NCI-H345 treated with DMSO at 0.1 percent for 48 hours (cell line): ENCODE measurements around the gene NPY.
"Not testable (repeated sequence)": the region's sequence is repeated elsewhere in the genome, so short reads cannot be mapped to it uniquely, and the experiment has no call there.

Experiments used
- DNase-seq: peaks from one replicate; lab custom pipeline; 2025; ENCODE audit not compliant: unreplicated experiment; lab: John Stamatoyannopoulos, UW

NPY gene

GRCh38 chr7:24283897-24284698, at the start of gene NPY:
TSS of gene NPY (plus strand) at chr7:24284190. CDS start at chr7:24285241, 1,051 bp downstream.
- DNase-seq: no peak

GRCh38 chr7:24239260-24239659, 44.7 kb upstream of the NPY start:
- no peak for DNase-seq

DNA sequence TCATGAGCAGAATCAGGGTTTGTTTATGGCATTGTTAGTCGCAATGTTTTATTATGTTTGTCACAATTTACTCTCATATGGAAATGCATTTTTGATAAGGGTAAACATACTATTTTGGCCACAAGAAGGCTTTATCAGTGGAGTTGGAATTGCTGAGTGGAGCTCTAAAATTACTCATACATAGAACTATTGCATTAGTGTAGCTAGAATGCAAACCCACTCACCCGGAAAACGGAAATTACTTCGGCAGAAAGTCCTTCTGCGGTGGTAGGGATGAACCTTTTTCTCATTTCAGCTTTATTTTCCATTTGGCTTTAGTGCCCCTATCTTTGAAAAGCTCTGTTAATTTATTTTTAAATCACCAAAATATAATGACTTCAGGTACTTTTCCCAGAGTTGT, 42.8 kb upstream of the NPY start:
- DNase-seq: no peak

DNA sequence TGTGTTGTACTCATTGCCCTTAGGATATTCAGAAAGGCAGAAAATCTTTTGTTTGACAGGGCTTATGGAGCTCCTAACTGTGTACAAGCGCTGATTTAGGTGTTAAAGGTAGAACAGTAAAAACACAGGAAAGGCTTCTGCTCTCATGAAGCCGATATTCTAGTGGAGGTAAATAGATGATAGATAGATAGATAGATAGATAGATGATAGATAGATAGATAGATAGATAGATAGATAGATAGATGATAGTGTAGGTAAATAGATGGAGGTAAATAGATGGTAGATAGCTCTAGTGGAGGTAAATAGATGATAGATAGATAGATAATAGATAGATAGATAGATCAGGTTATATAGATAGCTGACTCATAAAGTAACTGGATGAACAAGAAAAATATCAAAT, 39.4 kb upstream of the NPY start:
- no peak for DNase-seq

- DNase-seq: no peak
These were observed 38.6 kb upstream of the NPY start for GRCh38 chr7:24245362-24245761.

DNA sequence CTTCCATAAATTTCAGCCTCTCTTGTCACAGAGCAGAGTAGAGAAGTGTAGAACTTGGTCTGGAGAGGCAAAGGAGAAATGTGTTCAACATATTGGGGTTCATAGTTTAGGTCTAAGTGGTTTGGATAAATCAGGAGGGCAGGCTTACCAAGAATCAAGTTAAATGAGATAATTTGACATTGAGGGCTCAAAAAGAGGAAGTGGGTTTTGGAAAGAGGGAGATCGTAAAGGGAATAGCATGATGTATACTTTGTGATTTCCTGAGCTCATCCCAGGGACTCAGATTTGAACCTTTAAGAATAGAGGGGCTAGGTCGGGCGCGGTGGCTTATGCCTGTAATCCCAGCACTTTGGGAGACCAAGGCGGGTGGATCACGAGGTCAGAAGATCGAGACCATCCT, 34.7 kb upstream of the NPY start:
- DNase-seq: no peak

DNA sequence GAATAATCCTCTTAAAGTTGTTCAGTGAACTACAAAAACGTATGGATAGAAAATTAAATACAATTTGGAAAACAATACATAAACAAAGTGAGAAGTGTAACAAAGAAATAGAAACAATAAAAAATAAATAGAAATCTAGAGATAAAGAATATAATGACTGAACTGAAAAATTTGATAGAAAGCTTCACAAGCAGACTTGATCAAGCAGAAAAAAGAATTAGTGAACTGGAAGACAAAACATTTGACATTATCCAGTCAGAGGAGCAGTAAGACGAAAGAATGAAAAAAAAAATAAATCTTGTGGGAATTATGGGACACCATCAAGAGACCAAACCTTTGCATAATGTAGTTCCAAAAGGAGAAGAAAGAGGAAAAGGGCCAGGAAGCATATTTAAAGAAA, 32.4 kb upstream of the NPY start:
- DNase-seq: no peak

GRCh38 chr7:24255139-24255538, 28.9 kb upstream of the NPY start:
- no peak for DNase-seq

GRCh38 chr7:24258324-24258723, 25.7 kb upstream of the NPY start:
- DNase-seq: not testable (repeated sequence)

DNA sequence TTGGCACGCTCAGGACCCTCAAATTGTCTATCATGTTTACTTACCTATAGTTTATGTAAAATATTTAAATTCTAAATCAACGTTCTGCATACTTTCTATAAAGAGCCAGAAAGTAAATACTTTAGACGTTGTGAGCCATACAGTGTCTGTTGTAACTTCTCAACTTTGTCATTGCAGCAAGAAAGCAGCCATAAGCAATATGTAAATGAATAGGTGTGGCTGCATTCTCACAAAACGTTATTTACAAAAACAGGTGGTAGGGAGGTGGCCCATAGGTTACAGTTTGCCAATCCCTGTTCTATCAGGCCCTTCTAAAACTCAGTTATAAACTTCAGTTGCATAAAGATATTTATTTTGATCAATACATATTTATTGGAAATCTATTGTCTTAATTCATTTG, 12.1 kb upstream of the NPY start:
- DNase-seq: no peak

- no peak for DNase-seq
These were observed 4.5 kb upstream of the NPY start for GRCh38 chr7:24279512-24279911.

DNA sequence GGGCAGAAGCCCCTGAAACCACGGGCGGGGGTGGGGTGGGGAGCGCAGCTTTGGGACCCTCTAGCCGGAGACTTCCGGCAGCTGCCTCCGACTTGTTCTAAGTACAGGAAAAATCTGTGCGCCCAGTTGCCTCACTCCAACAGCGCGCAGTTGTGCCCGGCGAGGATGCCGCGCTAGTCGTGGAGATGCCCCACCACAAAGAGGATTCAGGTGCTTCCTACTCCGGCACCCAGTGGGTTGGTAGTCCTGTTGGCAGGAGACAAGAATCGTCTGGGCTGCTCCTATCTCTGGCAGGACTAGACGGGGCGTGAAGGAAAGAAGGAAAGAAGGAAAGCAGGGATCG, 465 bp upstream of the NPY start:
- no peak for DNase-seq

- no peak for DNase-seq
These were observed 913 bp downstream of the NPY start for GRCh38 chr7:24284699-24285506.

DNA sequence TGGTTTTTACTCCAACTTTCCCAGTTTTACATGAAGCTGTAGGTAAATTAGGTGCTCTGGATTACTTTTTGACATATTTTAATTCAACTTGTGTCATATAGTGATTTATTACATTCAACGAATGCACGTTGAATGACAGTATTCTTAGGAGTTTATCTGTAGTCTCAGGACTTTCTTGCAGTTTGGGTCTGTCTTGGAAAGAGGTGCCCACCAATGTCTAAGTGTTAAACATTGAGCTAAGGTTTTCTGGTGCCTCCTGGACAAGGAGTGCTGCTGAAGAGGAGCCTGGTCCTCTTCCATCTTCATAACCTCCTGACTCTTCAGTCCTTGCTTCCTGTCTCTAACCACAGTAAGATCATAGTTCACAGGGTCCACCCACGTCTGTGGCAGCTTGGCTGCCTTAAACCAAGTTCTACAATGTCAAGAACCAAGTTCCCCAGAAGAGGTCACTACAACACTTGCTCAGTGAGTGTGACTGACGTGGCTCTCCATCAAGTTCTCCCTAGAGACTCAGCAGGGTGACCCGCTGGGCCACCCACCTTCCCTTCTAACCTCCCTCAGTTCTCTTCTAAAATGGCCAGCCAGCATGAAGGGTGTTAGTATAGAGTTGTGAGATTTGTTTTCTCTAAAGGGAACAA, 6.1 kb downstream of the NPY start:
- peak; percentile 52 for DNase-seq

GRCh38 chr7:24291271-24291670, 7.3 kb downstream of the NPY start:
- DNase-seq: no peak

DNA sequence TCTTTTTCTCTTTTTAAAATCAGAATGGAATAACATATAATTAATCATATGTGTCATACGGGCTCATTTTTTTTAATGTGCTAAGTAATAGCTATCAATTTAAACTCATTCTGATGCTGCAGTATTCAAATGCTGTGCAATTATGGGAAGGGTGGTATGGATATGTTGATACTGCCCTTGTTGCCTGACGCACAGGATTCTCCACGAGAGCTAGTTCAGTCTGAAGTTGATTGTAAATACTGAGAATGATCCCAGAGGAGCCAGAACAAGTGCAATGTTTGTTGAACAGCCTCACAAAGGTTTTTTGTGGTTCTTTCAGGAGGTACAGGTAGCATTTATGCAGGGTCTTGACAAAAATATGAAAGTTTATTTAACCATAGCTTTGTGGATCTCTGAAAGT, 13.4 kb downstream of the NPY start:
- DNase-seq: no peak

DNA sequence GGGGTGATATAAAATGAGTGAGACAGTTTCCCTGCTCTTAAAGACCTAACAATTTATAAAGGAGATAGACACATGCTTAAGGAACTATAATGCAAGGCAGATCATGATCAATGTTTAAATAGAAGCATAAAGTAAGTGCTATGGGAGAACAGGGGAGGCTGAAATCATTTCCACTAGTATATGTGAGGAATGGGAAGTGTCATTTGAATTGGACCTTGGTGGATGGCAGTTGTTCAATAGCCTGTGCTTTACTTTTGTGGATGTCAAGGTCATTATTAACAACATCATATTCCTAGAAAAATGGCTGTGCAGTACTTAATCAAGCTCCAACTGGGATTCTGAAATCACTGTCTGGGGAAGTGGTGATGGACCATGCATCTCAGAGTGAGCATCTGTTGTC, 14.7 kb downstream of the NPY start:
- no peak for DNase-seq

DNA sequence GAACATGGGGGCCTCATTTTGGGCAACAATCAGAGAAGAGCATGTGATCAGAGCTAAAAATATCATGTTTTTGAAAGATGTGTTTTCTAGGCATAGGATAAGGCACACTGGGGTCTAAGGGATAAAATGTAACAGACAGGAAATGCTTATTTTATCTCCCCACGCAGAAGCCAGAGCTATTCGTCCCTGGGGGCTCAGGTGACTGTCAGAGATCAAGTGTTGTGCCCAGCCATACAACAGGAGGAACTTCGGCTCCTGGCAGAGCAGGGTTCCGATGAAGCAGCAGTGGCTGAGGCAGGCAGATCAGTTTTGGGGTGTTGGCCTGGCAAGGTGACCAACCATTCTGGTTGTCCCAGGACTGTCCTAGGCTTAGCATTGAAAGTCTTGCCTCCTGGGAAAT, 15.2 kb downstream of the NPY start:
- no peak for DNase-seq

GRCh38 chr7:24301703-24302102, 17.7 kb downstream of the NPY start:
- DNase-seq: no peak

DNA sequence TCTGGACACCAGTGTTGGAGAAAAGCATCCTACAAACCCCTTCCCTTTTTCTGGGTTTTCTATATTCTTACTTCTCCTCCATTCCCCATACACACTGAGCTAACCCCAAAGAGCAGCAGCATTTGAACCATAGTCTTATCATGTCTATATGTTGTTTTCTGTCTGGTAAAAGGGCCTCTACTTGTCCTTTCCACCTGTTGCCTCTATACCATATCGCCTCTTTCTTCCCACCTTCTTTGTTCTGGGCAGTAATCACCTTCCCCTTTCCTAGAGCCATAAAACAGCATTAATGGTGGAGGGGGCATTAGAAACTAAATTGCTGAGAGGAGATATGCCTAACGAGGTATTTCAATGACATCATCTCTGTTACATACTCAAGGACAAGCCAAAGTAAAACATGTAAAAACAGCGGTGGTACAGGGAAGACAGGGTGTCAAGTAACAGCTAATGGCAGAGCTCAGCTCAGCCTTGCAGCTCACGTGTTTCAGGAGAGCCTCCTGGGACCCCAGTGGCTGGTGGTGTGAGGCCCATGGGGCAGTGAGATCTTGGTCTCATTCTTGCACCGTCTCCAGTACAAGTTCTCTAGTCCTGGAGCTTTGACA, 20.6 kb downstream of the NPY start:
- DNase-seq: no peak

DNA sequence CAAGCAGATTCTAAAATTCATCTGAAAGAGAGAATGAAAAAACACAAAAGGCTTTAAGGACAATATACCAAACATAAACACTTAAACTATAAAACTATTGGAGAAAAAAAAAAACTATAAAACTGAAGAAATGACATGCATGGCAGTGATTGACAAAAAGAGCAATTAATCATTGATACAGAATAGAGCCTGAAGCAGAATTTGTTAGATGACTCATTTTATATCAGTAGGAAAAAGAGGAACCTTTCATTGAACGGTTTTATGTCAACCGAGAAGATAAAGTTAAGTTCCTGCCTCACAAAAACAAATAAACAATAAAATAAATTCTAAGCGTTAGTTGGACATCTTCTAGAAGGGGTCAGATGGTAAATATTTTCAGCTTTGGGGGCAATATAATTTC, 23.3 kb downstream of the NPY start:
- DNase-seq: no peak

- no peak for DNase-seq
These were observed 28.6 kb downstream of the NPY start for GRCh38 chr7:24312588-24312987.
